Motor neuron (in vitro differentiated cells): ENCODE results near the gene DEPP1. TPM values are rescaled to one million over a fixed set of nuclear protein-coding genes. Genes with fewer than 3 reads are reported as not detected.
A peak's percentile ranks its signal among the peaks of the same experiment; 100 is the strongest.

Experiments used
- ATAC-seq, 8 experiments: fragments of 200-7000 bp; cut with Tn5 transposase; replicated peaks in 6 of 8; 2 replicates each; pipeline ENCODE4 v1.8.0; 2021; ENCODE audit warnings: mild to moderate bottlenecking in 8 of 8, moderate library complexity in 8 of 8
- H3K27ac ChIP-seq, 2 donors: fragments of 250-450 bp; sonication (Bioruptor Pico); 2 replicates each; pipeline ENCODE4 v1.9.0; 2021; ENCODE audit warnings: antibody characterized with exemption in 2 of 2, mild to moderate bottlenecking in 2 of 2, moderate library complexity in 1 of 2
- H3K4me1 ChIP-seq, 2 donors: fragments of 250-450 bp; sonication (Bioruptor Pico); replicated peaks in 1 of 2; 2 replicates each; pipeline ENCODE4 v1.6.1; 2021; ENCODE audit warnings: antibody characterized with exemption in 2 of 2, mild to moderate bottlenecking in 2 of 2, moderate library complexity in 1 of 2
- H3K4me3 ChIP-seq, 5 donors: fragments of 250-450 bp; sonication (Bioruptor Pico); 2 replicates each; pipeline ENCODE4 v1.9.0; 2021; ENCODE audit warnings: antibody characterized with exemption in 5 of 5, mild to moderate bottlenecking in 5 of 5, moderate library complexity in 4 of 5
- WGBS, 10 experiments: fragments of 450-650 bp; shearing (Covaris generic); methylation state at CpG; one replicate each; pipeline ENCODE4 v1.0.0; 2022; 5-methylcytosine and 5-hydroxymethylcytosine counted together
- in situ Hi-C, 9 experiments: fragments of 400-800 bp; cut with MboI; loops; one replicate each; pipeline ENCODE4 v1.15.0; 2021; ENCODE audit warnings: low sequenced_read_pairs in 9 of 9, low pct_unique_long_range_greater_than_20kb in 2 of 9; ENCODE audit not compliant: unreplicated experiment in 9 of 9
- total RNA-seq, 8 experiments: library from RNA; unstranded; fragments of 300-600 nt; gene quantifications; 2 replicates each; pipeline versions ENCODE4 v1.2.3 to v1.2.4, GENCODE V29; 2022

The DEPP1 gene
- total RNA-seq, 8 experiments from 2014 or later: 1.2 to 47.6 (median 11.4) TPM

- no peak for ATAC-seq
- H3K27ac ChIP-seq: no peak overlapping the region
- in situ Hi-C loops: no loop called here
- peaks cover 4 to 6% of the 10 kb centered on the region in 2 donors for H3K4me1 ChIP-seq
- 40 to 100% (median 100%) methylated on average over 1 of the region's 1 CpG; no CpG with 5 or more reads in 3 of the 10 experiments for WGBS, 10 experiments
- no peak overlapping the region for H3K4me3 ChIP-seq
These were observed 30.0 kb downstream of the DEPP1 start for GRCh38 chr10:44948642-44949041.

DNA sequence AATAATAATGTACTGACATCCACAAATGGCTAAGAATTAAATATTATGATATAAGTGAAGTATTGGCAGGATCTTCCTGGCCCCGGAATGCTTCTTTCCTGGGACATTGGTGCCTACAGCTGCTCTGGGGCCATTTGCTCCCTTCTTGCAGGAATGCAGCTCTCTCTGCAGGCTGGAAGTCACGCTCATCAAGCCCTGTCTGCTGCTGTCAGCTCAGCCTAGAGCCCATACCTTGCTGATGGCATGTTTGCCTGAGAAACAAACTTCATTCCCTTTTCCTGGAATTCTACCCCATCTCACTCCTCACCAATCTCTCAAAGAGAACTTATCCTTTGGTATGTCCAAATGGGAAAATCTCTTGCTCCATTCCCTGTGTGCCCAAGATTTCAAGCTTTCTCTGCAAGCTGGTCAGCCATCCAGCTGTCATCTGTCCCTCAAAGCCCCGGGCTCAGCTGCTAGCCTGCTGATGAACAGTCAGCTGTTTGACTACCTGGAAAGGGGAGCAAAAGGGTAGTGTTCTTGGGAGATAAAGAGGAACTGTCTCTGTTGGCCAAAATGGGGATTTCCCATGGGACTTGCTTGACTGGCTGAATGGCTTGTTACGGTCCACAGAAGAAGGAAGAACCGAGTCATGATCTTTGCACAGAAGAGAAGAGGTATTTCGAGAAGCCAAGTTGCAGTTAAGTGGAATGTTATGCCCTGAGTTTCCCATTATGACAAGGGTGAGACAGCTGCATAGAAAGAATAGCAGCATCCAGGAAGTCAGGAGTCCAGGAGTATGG is 31.0 kb downstream of the DEPP1 start:
- in situ Hi-C loops: no loop called here
- H3K27ac ChIP-seq: no peak overlapping the region
- H3K4me1 ChIP-seq: peaks cover 0 to under 1% of the 10 kb centered on the region in 2 donors
- WGBS, 10 experiments: 22 to 100% (median 83%) methylated on average over 1 to 4 of the region's 6 CpGs
- no peak overlapping the region for H3K4me3 ChIP-seq
- no peak for ATAC-seq

DNA sequence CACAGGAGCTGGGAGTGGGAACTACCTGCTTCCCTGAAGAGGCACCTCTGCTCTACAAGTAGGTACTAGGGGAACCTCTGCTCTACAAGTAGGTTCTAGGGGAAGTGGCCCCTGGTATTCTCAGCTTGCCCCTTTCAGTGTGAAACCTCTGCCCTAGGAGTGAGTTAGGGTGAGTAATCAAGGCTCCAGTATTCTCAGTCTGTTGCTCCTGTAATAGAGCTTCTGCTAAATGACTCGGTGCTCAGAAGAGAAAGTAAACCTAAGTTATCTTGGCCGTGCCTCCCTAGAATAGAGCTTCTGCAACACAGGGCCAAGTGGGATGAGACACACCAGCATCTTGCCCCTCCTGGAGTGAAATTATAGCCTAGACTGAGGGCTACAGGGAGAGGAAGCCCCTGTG is 32.4 kb downstream of the DEPP1 start:
- Histone ChIP-seq H3K4me3 (no peak overlapping the region), H3K4me1 (no peaks in the 10 kb centered on the region), H3K27ac (no peak overlapping the region)
- WGBS, 10 experiments: 60 to 86% (median 82%) methylated on average over 1 to 2 of the region's 2 CpGs; no CpG with 5 or more reads in 6 of the 10 experiments
- no peak for ATAC-seq
- in situ Hi-C loops: no loop called here

DNA sequence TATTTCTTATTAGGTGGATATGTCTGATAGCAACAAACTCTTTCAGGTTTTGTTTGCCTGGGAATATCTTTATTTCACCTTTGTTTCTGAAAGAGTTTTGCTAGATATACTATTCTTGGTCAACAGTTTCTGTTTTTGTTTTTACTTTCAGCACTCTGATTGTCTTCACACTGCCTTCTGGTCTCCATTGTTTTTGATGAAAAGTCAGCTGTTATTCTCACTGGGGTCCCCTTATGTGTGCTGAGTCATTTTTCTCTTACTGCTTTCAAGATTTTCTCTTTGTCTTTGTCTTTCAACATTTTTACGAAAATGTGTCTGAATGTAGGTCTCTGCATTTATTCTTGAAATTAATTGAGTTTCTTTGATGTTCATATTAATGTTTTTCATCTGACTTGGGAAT is 34.3 kb downstream of the DEPP1 start:
- WGBS, 10 experiments: 0 to 79% (median 43%) methylated on average over 1 of the region's 1 CpG; no CpG with 5 or more reads in 1 of the 10 experiments
- H3K27ac ChIP-seq: no peak overlapping the region
- H3K4me3 ChIP-seq: no peak overlapping the region
- no peak for ATAC-seq
- in situ Hi-C loops: no loop called here
- H3K4me1 ChIP-seq: no peaks in the 10 kb centered on the region

DNA sequence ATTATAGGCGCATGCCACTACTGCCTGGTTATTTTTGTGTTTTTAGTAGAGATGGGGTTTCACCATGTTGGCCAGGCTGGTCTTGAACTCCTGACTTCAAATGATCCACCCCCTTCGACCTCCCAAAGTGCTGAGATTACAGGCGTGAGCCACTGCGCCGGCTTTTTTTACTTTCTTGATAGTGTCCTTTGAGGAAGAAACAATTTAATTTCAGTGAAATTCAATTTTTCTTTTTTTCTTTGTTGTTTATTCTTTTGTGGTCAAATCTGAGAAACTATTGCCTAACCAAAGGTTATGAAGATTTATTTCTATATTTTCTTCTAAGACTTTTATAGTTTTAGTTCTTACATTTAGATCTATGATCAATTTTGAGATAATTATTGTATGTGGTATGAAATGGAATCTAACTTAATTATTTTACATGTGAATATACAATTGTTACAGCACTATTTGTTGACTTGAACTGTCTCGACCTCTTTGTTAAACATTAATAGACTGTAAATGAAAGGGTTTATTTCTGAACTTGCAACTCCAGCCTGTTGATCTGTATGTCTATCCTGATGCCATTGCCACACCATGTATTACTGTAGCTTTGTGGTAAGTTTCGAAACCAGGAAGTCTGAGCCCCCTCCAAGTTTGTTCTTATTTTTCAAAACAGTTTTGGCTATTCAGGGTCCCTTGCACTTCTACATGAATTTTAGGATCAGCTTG is 38.8 kb downstream of the DEPP1 start:
- Histone ChIP-seq H3K4me1 (no peaks in the 10 kb centered on the region), H3K4me3 (no peak overlapping the region), H3K27ac (no peak overlapping the region)
- 0 to 100% (median 79%) methylated on average over 2 to 7 of the region's 7 CpGs; no CpG with 5 or more reads in 1 of the 10 experiments for WGBS, 10 experiments
- in situ Hi-C loops: no loop called here
- no peak for ATAC-seq

DNA sequence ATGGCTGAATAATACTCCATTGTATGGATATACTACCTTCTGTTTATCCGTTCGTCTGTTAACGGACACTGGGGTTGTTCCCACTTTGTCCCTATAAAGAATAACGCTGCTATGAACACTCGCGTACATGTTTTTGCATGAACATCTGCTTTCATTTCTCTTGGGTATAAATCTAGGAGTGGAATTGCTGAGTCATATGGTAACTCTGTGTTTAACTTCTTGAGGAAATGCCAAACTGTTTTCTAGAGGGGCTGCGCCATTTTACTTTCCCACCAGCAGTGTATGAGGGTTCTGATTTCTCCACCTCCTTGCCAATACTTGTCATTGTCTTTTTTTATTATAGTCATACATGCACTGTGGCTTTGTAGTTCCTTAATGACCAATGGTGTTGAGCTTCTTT is 39.7 kb downstream of the DEPP1 start:
- WGBS, 10 experiments: 8 to 100% (median 87%) methylated on average over 1 to 7 of the region's 7 CpGs
- ATAC-seq: no peak
- in situ Hi-C loops: no loop called here
- no peaks in the 10 kb centered on the region for H3K4me1 ChIP-seq
- no peak overlapping the region for H3K4me3 ChIP-seq
- no peak overlapping the region for H3K27ac ChIP-seq

GRCh38 chr10:44937196-44938005 is 41.2 kb downstream of the DEPP1 start:
- ATAC-seq: no peak
- in situ Hi-C loops: no loop called here
- 0 to 100% (median 64%) methylated on average over 1 to 7 of the region's 9 CpGs; no CpG with 5 or more reads in 2 of the 10 experiments for WGBS, 10 experiments

GRCh38 chr10:44936314-44936975 is 42.2 kb downstream of the DEPP1 start:
- no peak overlapping the region for H3K27ac ChIP-seq
- H3K4me3 ChIP-seq: no peak overlapping the region
- ATAC-seq: no peak
- WGBS, 10 experiments: 38 to 100% (median 80%) methylated on average over 1 to 5 of the region's 7 CpGs; no CpG with 5 or more reads in 1 of the 10 experiments
- in situ Hi-C loops: no loop called here
- H3K4me1 ChIP-seq: peaks cover 0 to 6% of the 10 kb centered on the region in 2 donors

More at GRCh38 chr10:44937196-44938005, 41.2 kb downstream of the DEPP1 start:
- Histone ChIP-seq H3K4me1 (peaks cover 0 to 6% of the 10 kb centered on the region in 2 donors), H3K4me3 (no peak overlapping the region), H3K27ac (no peak overlapping the region)

GRCh38 chr10:44935966-44936295 is 42.7 kb downstream of the DEPP1 start:
- ATAC-seq: no peak
- H3K4me3 ChIP-seq: no peak overlapping the region
- H3K4me1 ChIP-seq: peaks cover 0 to 6% of the 10 kb centered on the region in 2 donors
- H3K27ac ChIP-seq: no peak overlapping the region
- in situ Hi-C loops: no loop called here
- 0 to 100% (median 60%) methylated on average over 1 to 3 of the region's 3 CpGs; no CpG with 5 or more reads in 1 of the 10 experiments for WGBS, 10 experiments

DNA sequence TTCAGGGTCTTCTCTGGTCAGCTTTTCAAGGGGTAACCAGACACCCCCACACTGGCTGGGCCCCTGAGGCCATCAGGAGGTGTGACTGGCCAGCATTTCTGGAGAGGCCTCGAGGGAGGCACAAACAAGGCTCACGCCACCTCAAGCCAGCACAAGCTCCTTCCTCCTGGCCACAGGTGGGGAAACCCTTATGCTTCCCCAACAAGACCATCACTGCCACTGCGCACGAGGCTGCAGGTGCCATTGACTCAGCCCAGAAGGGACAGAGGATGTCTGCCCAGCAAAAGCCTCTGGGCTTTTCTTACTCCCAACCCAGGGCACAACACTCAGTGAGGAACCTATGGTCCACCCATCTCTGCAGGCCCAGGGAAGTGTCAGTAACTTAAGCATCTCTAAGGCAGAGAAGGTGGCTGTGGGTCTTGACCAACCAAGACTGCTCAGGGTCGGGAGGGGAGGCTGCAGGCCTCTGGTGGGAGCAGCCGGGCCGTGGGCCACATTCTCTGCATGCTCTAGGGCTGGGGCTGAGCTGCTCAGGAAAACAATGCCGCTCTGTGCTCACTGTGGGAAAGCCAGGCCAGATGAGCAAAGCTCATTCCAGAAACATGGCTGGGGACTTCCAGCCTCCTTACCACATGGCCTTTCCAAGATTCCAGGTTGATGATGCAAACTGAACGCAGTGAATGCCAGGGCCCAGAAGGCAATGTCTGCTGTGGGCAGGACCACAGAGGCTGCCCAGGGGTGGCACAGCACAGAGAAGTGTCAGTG is 43.2 kb downstream of the DEPP1 start:
- in situ Hi-C loops: no loop called here
- Histone ChIP-seq H3K27ac (no peak overlapping the region), H3K4me3 (no peak overlapping the region), H3K4me1 (peaks cover 0 to 6% of the 10 kb centered on the region in 2 donors)
- WGBS, 10 experiments: 10 to 100% (median 90%) methylated on average over 1 to 2 of the region's 9 CpGs; no CpG with 5 or more reads in 5 of the 10 experiments
- peak in 5 of 8 experiments; percentile 11 to 38 (median 27) for ATAC-seq

DNA sequence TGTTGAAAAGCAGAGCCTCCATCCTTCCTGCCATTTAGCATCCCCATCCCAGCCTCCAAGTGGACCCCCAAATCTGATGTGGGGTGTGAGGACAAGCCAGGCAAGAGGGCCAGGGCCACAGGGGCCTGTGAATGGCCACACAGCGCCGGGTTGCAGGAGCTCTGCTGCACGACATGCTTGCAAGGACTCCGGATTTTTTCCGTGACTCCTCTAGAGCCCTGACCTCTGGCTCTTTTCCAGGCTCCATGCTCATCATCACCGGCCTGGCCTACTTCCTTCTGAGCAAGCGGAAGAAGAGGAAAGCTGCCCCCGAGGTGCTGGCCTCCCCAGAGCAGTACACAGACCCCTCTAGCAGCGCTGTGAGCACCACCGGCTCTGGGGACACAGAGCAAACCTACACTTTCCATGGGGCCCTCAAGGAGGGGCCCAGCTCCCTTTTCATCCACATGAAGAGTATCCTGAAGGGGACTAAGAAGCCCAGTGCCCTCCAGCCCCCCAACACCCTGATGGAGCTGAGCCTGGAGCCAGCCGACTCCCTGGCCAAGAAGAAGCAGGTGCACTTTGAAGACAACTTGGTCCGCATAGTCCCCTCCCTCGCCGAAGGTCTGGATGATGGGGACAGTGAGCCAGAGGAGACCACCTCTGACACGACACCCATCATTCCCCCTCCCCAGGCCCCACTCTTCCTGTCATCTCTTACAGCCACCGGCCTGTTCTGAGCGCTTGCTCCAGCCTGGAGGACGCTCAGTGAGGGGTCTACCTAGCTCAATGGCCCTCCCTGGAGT is 44.0 kb downstream of the DEPP1 start:
- in situ Hi-C loops: no loop called here
- no peak overlapping the region for H3K4me3 ChIP-seq
- peaks cover 0 to 6% of the 10 kb centered on the region in 2 donors for H3K4me1 ChIP-seq
- 39 to 94% (median 91%) methylated on average over 2 to 10 of the region's 18 CpGs; no CpG with 5 or more reads in 4 of the 10 experiments for WGBS, 10 experiments
- ATAC-seq: no peak
- H3K27ac ChIP-seq: no peak overlapping the region
